ENCODE measurements around the gene CD247. TPM values are rescaled to one million over a fixed set of nuclear protein-coding genes. Genes with fewer than 3 reads are reported as not detected.
A peak's percentile ranks its signal among the peaks of the same experiment; 100 is the strongest.

CD247 gene
- total RNA-seq, 1 experiment from 2014 or later: 1.4 TPM

- no TSS peak for BruUV-seq (replicated peaks)
- H3K36me3 ChIP-seq (ENCODE audit: insufficient read depth, low read length, poor library complexity, severe bottlenecking): no peaks in the 10 kb centered on the region
- ChIA-PET POLR2A (ENCODE audit: low non-redundant PET) (no interaction called here), CTCF (interaction anchor here (0.6 kb wide), 1 partner anchor 255 kb away, joined by 3 read pairs; no protein-coding TSS in a partner anchor)
- no peaks in the 10 kb centered on the region for H3K9me3 ChIP-seq (ENCODE audit: low read depth, low read length, poor library complexity, severe bottlenecking)
- intact Hi-C loops (cut with micrococcal nuclease; ENCODE audit: unreplicated experiment): no loop called here
- H3K27me3 ChIP-seq (replicated peaks; ENCODE audit: insufficient read depth, low read depth, low read length, poor library complexity): no peaks in the 10 kb centered on the region
- peaks cover 9% of the 10 kb centered on the region for H3K4me1 ChIP-seq (ENCODE audit: insufficient read depth, low read length, poor library complexity, severe bottlenecking)
- TF ChIP-seq CTCF (conservative IDR thresholded peaks at IDR 0.05; ENCODE audit: low read depth, low read length): no peak
- TF ChIP-seq EZH2 (IDR thresholded peaks at IDR 0.05; ENCODE audit: borderline replicate concordance, low read depth, low read length, poor library complexity, severe bottlenecking): no peak
- DNase-seq (ENCODE audit: low spot score): peak; percentile 74
- no peak overlapping the region for H3K27ac ChIP-seq (ENCODE audit: low read depth, low read length, poor library complexity, severe bottlenecking)
- H3K4me3 ChIP-seq (ENCODE audit: low read depth, low read length, poor library complexity, severe bottlenecking): no peak overlapping the region
These were observed 99.9 kb downstream of the CD247 start for GRCh38 chr1:167418391-167418790.

- Histone ChIP-seq H3K27ac (ENCODE audit: low read depth, low read length, poor library complexity, severe bottlenecking) (no peak overlapping the region), H3K4me1 (ENCODE audit: insufficient read depth, low read length, poor library complexity, severe bottlenecking) (peaks cover 9% of the 10 kb centered on the region), H3K27me3 (replicated peaks; ENCODE audit: insufficient read depth, low read depth, low read length, poor library complexity) (no peaks in the 10 kb centered on the region), H3K9me3 (ENCODE audit: low read depth, low read length, poor library complexity, severe bottlenecking) (no peaks in the 10 kb centered on the region), H3K4me3 (ENCODE audit: low read depth, low read length, poor library complexity, severe bottlenecking) (no peak overlapping the region), H3K36me3 (ENCODE audit: insufficient read depth, low read length, poor library complexity, severe bottlenecking) (peaks cover 4% of the 10 kb centered on the region)
- ChIA-PET POLR2A (ENCODE audit: low non-redundant PET) (no interaction called here), CTCF (no interaction called here)
- no peak for DNase-seq (ENCODE audit: low spot score)
- BruUV-seq (replicated peaks): no TSS peak
- intact Hi-C loops (cut with micrococcal nuclease; ENCODE audit: unreplicated experiment): no loop called here
- TF ChIP-seq EZH2 (IDR thresholded peaks at IDR 0.05; ENCODE audit: borderline replicate concordance, low read depth, low read length, poor library complexity, severe bottlenecking) (no peak), CTCF (conservative IDR thresholded peaks at IDR 0.05; ENCODE audit: low read depth, low read length) (no peak)
These were observed 101.8 kb downstream of the CD247 start for GRCh38 chr1:167416506-167416905.

- Histone ChIP-seq H3K9me3 (ENCODE audit: low read depth, low read length, poor library complexity, severe bottlenecking) (no peaks in the 10 kb centered on the region), H3K27me3 (replicated peaks; ENCODE audit: insufficient read depth, low read depth, low read length, poor library complexity) (no peaks in the 10 kb centered on the region), H3K4me1 (ENCODE audit: insufficient read depth, low read length, poor library complexity, severe bottlenecking) (peaks cover 6% of the 10 kb centered on the region), H3K4me3 (ENCODE audit: low read depth, low read length, poor library complexity, severe bottlenecking) (no peak overlapping the region), H3K36me3 (ENCODE audit: insufficient read depth, low read length, poor library complexity, severe bottlenecking) (peaks cover 4% of the 10 kb centered on the region), H3K27ac (ENCODE audit: low read depth, low read length, poor library complexity, severe bottlenecking) (no peak overlapping the region)
- no TSS peak for BruUV-seq (replicated peaks)
- no peak for DNase-seq (ENCODE audit: low spot score)
- intact Hi-C loops (cut with micrococcal nuclease; ENCODE audit: unreplicated experiment): no loop called here
- ChIA-PET CTCF (interaction anchor here (0.7 kb wide), 1 partner anchor 1225 kb away, joined by 4 read pairs; no protein-coding TSS in a partner anchor), POLR2A (ENCODE audit: low non-redundant PET) (no interaction called here)
- TF ChIP-seq EZH2 (IDR thresholded peaks at IDR 0.05; ENCODE audit: borderline replicate concordance, low read depth, low read length, poor library complexity, severe bottlenecking) (no peak), CTCF (conservative IDR thresholded peaks at IDR 0.05; ENCODE audit: low read depth, low read length) (no peak)
These were observed 105.0 kb downstream of the CD247 start for GRCh38 chr1:167413328-167413727.
